Fibroblast of skin of left biceps (primary cell): ENCODE measurements around the gene HMCN2.

Experiments
- DNase-seq, 2 experiments: peaks; one replicate each; pipeline ENCODE4 v3.0.0-alpha.2; 2013; ENCODE audit warnings: low read depth in 2 of 2

HMCN2 gene

DNA sequence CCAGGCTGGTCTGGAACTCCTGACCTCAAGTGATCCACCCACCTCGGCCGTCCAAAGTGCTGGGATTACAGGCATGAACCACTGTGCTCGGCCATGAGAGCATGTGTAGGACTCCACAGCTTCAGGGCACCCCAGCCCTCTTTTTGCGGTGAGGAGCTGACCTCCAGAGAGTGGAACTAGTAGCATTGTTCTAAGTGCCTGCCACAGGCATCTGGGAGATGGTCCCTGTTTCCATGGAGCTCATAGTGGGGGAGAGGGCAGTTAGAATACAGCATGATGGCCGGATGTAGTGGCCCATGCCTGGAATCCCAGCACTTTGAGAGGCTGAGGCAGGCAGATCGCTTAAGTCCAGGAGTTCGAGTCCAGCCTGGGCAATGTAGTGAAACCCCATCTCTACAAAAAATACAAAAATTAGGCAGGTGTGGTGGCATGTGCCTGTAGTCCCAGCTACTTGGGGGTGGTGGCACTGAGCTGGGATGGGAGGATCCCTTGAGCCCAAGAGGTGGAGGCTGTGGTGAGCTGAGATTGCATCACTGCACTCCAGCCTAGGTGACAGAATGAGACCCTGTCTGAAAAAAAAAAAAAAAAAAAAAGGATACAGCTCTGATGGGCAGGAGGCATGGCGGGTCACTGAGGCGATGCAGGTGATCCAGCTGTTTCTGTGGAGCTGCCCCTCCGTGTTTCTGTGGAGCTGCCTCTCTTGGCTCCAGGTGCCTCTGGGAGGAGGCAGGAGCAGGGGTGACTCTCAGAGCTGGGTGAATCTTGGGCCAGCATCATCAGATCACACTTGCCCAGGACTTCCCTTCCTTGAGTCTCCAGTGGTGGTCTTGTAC is 183.4 kb downstream of the HMCN2 start:
- no peak for DNase-seq

DNA sequence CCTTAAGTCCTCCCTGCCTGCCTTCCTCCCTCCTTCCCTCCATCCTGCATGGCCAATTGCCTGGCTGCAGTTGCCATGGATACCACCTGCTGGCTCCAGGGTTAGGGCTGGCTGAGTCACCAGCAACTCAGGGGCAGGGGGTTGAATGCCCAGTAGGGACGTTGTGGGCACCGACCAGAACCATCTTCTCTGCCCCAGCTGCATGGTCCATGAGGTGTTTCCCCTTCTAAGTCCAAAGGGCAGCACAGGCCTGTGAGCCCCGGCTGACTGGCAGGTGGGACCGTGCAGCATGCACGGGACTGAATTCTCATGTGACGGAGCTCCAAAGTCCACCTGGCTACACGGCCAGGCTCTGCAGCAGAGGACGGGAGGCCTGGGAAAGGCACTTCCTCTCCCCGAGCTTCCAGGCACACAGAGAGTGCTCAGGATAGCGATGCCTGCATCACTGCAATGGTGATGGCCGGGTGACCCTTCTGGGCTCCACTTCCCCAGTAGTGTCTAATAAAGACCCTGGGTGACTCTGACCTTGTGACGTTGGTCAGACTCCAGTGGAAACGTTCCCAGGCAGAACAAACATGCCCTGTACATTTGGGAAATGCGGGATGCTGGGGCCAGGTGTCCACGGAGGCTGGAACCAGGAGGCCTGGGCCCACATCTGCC is 184.9 kb downstream of the HMCN2 start:
- DNase-seq: no peak

DNA sequence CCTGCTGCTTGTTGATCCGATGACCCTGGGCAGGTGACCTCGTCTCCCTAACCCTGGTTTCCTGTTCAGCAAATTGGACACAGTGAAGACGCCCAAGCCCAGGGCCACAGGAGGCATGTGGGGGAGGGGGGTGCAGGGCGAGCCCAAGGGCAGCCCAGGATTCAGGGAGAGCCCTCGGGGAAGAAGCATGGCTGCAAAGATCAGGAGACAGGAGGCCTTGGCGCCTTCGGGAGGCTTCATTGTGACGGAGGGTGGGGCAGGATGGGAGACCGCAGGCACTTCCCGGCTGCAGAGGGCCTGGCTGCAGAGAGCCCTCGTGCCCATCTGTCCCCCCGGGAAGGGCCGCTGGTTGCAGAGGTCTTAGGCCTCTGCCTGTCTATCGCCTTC is 185.4 kb downstream of the HMCN2 start:
- no peak for DNase-seq

DNA sequence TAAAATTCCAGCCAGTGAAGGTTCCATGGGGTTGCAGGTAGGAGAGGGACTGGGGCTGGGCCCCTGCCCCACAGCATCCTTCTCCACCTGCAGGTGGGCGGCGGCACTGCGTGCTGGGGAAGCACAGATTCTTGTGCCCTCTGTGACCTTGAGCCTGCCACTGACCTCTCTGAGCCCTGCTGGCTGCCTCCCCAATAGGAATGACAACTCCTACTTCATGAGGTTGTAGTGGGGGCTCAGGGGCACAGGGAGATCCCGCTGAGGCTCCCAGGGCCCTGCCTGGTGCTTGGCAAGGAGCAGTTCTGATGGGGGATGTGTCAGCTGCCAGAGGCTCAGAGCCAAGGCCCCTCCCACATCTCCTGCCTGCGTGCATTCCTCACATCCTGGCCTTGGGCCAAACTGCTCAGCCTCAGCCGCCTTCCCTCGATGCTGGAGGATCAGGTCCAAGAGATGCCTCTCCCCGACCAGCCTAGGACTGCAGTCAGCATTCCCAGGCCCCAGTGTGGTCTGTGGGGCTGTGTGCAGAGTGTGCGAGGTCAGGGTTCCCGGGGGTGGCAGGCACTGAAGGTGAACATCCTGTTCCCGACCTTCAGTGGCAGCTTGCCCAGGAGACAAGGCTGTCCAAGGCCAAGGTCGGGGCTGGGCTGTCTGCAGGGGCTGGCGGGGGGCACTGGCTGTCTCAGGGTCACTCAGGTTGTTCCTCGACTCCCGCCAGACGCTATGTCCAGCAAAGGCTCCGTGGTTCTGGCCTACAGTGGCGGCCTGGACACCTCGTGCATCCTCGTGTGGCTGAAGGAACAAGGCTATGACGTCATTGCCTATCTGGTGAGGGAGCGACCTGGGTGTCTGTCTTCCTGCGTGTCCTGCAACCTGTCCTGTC is 186.2 kb downstream of the HMCN2 start:
- DNase-seq: peak; percentile 89 to 90

DNA sequence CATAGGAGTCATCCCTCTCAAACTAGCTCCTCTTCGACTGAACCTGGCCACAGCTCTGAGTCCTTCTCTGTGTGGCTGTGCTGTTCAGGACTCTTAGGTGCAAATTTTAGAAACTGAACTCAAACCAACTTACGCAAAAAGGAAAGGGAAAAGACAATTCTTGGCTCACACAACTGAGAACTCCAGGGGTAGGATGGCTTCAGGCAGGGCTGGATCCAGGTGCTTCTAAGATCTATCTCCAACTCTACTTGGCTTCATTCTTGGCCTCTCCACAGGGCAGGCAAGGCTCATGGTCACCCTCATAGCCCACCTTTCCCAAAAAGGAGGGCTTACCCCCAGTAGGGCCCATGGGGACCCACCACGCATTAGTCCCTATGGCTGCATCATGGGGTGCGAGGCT is 187.3 kb downstream of the HMCN2 start:
- no peak for DNase-seq

DNA sequence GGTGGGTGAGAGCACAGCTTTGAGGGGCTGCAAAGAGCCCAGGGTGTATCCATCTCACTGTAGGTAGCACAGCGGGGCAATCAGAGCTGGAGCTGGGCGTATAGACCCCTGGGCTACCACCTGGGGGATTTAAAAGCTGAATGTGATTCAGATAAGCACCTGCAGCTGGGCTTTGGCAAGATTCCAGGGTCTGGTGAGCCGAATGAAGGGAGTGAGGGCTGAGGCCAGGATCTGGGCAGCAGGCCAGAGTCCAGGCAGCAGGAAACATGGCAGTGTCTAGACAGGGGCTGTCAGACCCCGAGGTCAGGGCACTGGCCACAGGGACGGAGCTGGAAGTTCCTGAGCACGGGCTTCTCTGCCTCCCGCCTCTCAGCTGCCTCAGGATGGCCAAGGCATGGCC is 187.9 kb downstream of the HMCN2 start:
- DNase-seq: no peak

DNA sequence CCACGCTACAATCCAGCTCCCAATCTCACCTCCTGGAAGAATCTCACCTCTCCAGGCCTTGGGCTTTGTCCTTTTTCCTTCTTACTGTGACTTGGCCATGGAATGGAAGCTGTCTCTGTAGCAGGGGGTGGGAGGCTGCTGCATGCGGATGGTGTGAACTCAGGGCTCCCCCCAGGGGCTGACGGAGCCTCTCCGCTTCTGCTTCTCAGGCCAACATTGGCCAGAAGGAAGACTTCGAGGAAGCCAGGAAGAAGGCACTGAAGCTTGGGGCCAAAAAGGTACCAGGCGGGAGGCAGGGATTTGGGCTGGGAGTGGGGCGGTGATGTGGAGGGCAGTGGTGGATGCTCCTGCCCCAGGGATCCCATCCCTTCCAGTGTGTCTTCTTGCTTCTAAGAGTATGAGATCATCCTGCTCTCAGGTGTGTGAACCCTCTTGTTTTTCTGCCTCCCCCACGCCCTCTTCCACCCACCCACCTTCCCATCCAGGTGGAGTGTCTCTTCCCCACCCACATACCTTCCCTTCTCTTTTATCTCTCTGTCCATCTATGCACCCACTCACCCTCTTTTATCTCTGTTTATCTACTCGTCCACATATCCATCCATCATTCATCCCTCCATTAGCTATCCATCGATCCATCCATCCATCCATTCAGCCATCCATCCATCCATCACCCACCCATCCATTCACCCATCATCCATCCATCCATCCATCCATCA is 188.7 kb downstream of the HMCN2 start:
- DNase-seq: no peak

DNA sequence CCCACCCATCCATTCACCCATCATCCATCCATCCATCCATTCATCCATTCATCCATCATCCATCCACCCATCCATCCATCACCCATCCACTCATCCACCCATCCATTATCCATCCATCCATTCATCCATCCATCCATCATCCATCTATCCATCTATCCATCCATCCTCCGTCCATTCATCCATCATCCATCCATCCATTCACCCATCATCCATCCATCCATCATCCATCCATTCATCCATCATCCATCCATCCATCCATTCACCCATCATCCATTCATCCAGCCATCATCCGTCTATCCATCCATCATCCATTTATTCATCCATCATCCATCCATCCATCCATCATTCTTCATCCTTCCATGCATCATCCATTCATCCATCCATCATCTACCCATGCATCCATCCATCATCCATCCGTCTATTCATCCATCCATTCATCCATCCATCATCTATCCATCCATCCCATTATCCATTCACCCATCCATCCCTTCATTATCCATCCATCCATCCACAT is 189.3 kb downstream of the HMCN2 start:
- DNase-seq: no peak

DNA sequence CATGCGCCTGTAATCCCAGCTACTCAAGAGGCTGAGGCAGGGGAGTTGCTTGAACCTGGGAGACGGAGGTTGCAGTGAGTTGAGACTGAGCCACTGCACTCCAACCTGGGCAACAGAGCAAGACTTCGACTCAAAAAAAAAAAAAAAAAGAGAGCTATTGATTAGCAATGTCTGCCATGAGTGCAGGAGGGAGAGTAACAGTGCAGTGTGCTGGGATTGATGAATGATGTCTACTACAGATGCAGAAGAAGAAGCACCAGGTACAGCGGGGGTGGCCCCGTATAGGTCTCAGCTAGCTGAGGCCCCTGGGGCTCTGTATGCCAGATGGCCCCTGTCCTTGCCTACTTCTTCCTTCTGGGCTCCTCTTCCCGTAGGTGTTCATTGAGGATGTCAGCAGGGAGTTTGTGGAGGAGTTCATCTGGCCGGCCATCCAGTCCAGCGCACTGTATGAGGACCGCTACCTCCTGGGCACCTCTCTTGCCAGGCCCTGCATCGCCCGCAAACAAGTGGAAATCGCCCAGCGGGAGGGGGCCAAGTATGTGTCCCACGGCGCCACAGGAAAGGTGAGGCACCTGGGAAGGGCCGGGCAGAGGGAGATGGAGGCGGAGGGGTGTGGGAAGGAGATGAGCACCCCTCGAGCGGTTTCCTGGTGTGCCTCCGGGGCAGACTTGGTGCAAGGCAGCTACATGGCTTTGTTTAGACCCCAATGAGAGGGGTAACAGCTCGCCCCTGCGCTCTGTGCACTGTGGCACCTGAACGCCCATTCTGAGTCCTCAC is 192.7 kb downstream of the HMCN2 start:
- no peak for DNase-seq

DNA sequence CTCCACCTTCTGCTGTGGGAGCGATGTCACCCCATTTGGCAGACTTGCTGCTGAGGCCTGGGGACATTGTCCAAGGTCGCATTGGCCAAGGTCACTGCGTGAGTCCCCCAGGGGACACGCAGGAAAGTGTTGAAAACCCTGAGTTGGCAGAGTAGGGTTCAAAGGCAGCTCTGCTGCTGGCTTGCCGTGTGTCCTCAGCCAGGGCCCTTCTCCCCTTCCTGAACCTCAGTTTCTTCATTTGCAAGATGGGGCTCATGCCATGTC is 193.2 kb downstream of the HMCN2 start:
- no peak for DNase-seq

DNA sequence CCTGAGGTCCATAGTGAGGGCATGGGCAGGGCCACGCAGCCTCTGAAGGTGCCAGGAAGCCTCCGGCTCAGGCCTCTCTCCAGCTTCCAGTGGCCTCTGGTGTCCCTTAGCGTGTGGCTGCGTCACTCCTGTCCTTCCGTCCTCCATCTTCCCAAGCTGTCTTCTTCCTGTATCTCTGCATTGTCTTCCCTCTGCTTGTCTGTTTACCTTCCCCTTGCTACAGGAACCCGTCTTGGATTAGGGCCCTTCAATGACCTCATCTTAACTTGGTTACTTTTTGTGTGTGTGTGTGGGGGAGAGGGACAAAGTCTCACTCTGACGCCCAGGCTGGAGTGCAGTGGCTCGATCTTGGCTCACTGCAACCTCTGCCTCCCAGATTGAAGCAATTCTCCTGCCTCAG is 193.6 kb downstream of the HMCN2 start:
- DNase-seq: no peak

DNA sequence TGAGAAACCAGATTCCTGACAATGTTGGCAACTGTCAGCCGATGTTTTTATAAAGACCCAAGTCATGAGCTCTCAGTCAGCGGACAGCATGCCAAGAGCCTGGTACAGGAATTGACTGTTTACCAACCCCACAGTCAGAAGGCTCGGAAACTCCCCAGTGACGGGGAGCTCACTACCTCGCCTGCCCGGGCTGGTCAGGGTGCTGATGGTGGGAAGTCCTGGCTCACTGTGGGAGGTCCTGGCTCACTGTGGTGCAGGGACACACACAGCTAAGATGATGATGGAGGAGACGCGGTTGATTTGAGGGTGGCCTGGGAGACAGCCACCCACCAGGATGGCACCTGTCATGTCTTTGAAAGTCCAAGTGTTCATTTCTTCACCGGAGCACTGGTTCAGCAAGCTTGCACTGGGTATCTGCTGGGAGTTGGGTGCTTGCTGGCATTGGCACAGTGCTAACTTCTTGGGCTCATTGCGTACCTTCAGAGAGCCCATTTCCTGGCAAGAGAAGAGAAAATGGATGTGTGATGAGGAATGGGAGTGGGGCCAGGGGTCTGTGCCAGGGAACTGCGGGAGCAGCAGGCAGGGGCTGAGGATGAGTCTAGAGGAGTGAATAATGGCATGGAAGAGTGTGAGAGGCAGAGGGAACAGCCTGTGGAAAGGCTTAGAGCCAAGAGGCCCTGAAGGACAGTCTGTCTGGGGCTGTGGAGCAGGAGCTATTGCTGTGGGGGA is 194.5 kb downstream of the HMCN2 start:
- DNase-seq: no peak

DNA sequence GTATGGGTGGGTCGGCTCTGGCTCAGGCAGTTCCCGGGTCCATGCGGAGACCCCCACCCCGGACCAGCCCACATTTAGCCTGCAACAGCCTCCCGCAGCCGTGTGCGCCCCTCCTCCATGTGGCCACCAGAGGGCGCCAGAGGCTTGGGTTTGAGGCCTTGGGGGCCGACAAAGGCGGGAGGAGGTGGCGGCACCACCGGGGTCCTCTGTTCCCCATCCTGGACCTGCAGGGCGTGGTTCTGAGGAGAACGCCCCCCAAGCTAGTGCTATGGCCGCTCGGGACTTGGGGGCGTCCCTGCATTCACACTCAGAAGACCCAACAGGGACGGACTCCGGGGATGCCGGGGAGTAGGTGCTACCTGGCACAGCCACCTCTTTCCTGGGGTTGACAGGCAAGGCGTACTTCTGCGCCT is 195.7 kb downstream of the HMCN2 start:
- no peak for DNase-seq

DNA sequence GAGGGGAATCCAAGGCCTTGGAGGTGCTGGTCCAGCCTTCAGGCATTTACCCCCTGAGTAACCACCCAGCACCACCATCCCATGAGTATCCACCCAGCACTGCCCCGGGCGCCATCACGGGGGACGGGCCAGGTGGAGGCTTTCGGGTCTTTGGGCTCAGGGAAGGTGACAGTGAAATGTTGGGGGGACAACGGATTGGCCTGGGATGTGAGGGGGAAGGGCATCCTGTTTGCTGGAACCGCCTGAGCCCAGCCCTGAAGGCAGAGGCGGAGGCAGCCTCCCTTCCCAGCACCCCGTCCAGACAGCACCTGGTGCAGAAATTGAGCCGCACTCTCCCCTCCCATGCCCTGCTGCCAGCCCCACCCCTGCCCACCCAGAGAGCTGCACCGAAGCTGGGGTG is 196.2 kb downstream of the HMCN2 start:
- no peak for DNase-seq

DNA sequence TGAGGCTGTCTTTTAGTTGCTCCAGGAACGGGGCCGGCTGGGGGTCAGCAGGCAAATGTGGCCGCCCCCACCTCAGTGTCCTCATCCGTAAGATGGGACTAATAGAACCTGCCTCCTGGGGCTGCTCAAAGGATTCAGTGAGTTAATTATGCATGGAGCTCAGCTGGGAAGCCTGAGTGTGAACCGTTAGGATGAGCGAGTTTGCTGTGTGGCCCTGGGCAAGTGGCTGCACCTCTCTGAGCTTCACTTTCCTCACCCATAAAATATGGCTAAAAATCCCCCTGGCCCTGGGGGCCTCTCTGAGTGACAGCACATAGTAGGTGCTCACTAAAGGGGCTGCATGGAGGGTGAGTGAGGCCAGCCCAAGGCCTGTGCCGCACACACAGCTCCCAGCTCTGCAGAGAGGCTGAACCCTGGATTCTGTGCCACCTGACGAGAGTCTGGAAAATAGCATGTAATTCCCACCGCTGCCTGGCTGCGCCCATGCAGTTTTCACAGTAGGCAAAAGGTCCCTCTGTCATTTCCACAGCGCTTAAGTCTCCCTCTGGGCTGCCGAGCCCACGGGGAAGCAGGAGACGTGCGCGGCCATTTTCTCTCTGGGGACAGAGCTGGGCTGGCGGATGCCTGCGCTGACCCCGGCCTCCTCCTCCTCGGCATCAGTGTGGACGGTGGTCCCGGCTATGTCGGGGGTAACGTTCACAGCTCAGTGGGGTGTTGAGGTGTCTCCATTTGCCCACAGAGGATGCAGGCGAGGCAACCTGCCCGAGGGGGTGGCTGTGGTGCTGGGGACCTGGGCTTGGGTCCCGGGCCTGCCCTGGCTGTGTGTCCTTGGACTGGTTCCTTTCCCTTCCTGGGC is 197.4 kb downstream of the HMCN2 start:
- no peak for DNase-seq

DNA sequence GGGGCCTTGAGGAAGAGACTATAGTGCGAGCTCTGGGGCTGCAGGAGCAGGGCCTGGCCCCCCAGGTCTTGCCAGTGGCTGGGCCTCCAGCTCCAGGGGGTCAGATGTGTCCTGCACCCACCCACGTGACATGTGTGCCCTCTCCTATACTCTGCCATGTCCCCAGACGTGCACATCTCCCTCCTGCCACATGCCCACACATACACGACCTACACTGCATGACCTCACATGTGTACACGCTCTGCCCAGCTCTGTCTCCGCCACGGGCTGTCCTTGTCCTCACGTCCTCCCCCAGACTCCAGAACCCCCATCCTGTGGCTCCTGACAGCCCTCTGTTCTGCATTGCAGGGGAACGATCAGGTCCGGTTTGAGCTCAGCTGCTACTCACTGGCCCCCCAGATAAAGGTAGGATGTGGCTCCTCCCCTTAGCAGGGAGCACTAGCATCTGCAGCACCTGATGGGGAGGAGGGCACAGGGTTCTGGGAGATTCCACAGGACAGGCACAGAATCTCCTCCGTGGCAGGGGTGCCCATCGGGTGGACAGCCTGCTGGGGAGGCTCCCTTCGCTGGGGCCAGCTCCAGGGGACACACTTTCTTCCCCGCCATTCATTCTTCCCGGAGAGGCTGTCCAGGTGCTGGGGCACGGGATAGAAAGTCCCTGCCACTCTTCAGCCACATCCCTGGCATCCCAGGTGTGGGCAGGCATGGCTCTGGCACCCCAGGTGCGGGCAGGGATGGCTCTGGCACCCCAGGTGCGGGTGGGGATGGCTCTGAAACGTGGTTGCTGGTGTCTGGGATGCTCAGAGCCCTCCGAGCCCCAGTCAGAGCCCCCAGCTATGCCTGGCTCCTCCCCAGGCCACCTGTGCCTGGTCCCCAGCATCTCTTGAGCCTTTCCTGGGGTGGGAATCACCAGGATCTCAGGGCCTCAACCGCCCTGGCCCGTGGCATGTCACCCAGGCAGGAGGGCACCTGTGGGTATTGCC is 198.5 kb downstream of the HMCN2 start:
- DNase-seq: no peak

DNA sequence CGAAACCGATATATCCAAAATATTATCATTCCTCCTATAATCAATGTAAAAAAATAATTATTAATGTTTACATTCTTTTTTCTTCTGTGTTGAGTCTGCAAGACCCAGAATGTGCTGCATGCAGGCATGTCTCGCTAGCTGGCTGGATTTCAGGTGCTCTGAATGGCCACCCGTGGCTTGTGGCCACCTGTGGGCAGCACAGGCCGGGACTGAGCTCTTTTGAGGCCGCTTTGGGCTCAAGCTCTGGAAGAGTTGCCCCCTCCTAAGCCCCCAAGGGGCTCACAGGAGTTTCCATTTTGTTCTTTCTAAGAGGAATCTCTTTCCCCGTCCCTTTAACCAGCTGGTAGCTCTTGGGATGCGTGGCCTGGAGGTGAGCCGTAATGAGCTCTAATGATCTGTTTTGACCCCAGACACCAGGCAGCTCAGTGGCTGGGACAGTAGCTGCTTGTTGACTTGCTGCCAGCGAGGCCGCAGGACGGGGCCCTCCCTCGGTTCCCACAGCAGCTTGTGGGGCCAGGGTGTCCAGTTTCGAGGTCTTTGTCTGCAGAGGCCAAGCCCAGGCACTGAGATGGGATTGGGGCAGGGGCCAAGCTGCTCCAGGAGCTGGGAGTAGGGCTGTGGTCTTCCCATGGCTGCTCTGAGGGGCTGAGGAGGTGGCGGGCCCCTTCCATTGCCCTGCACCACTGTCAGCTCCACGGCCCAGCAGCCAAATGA is 200.0 kb downstream of the HMCN2 start:
- no peak for DNase-seq
